H1 (cell line): ENCODE measurements around the gene CEP128. TPM values are rescaled to one million over a fixed set of nuclear protein-coding genes. Genes with fewer than 3 reads are reported as not detected.

ENCODE experiments used
- CTCF ChIA-PET: fragments of 300-600 bp; sonication (Branson Sonifier 250); formaldehyde crosslinking; loops from one replicate; lab custom pipeline; 2021; ENCODE audit not compliant: partially characterized antibody; lab: Charles Lee
- POLR2A ChIA-PET: fragments of 300-600 bp; sonication (Branson Sonifier 250); formaldehyde crosslinking; loops from one replicate; lab custom pipeline; 2021; ENCODE audit warnings: inconsistent platforms; ENCODE audit not compliant: partially characterized antibody; lab: Charles Lee
- DNase-seq, 2 experiments: peaks; one replicate each; pipeline versions ENCODE4 v3.0.0 to v3.0.0-alpha.2; 2010 to 2022; ENCODE audit warnings: low spot score in 2 of 2, low read depth in 1 of 2, mixed read lengths in 1 of 2
- FAIRE-seq: peaks from 2 replicates; lab custom pipeline; 2011; peaks lifted over from hg19 to GRCh38; lab: Jason Lieb, UNC
- H2AFZ ChIP-seq: 2 replicates; pipeline ENCODE4 v1.8.1; 2012; ENCODE audit warnings: low read length, inconsistent platforms
- H2AK5ac ChIP-seq: 2 replicates; pipeline ENCODE4 v1.6.1; 2013; ENCODE audit warnings: low read depth, low read length
- H2BK120ac ChIP-seq: replicated peaks from 2 replicates; pipeline ENCODE3; 2013; ENCODE audit warnings: low read depth, low read length, inconsistent platforms
- H2BK12ac ChIP-seq: 2 replicates; pipeline ENCODE4 v1.6.1; 2013; ENCODE audit warnings: low read depth, low read length
- H2BK15ac ChIP-seq: 2 replicates; pipeline ENCODE4 v1.6.1; 2013; ENCODE audit warnings: low read length
- H2BK20ac ChIP-seq: 2 replicates; pipeline ENCODE4 v1.6.1; 2013; ENCODE audit warnings: low read length
- H2BK5ac ChIP-seq: 2 replicates; pipeline ENCODE4 v1.6.1; 2013; ENCODE audit warnings: low read depth, low read length
- H3K14ac ChIP-seq: 2 replicates; pipeline ENCODE4 v1.6.1; 2013; ENCODE audit warnings: inconsistent platforms; ENCODE audit not compliant: insufficient read length
- H3K18ac ChIP-seq: 2 replicates; pipeline ENCODE4 v1.6.1; 2013; ENCODE audit warnings: low read length; ENCODE audit errors: extremely low read depth
- H3K23ac ChIP-seq: 2 replicates; pipeline ENCODE4 v1.6.1; 2013; ENCODE audit warnings: inconsistent platforms; ENCODE audit not compliant: insufficient read length
- H3K23me2 ChIP-seq: 2 replicates; pipeline ENCODE4 v1.6.1; 2013; ENCODE audit warnings: low read depth, low read length
- H3K27ac ChIP-seq: 2 replicates; pipeline ENCODE4 v1.6.1; 2011; ENCODE audit warnings: low read depth, low read length, inconsistent platforms
- H3K27me3 ChIP-seq, 4 experiments: replicated peaks in 1 of 4; 1 replicate in 1 of 4; 2 replicates in 3 of 4; pipeline versions ENCODE4 v1.6.1 to v1.8.1; 2011 to 2013; ENCODE audit warnings: low read length in 3 of 4, mild to moderate bottlenecking in 3 of 4, inconsistent platforms in 2 of 4, mixed read lengths in 2 of 4, moderate library complexity in 1 of 4; ENCODE audit not compliant: control insufficient read depth in 3 of 4, insufficient read depth in 3 of 4; ENCODE audit errors: extremely low read depth in 1 of 4
- H3K36me3 ChIP-seq, 4 experiments: 2 replicates each; pipeline versions ENCODE4 v1.6.1 to v1.8.1; 2011 to 2013; ENCODE audit warnings: mild to moderate bottlenecking in 4 of 4, low read length in 3 of 4, moderate library complexity in 2 of 4, control low read depth in 1 of 4, inconsistent platforms in 1 of 4; ENCODE audit not compliant: insufficient read depth in 4 of 4, control insufficient read depth in 2 of 4
- H3K4ac ChIP-seq: replicated peaks from 2 replicates; pipeline ENCODE3; 2013; ENCODE audit warnings: low read length, low read depth, mixed read lengths, inconsistent platforms; ENCODE audit not compliant: insufficient read length
- H3K4me1 ChIP-seq, 4 experiments: replicated peaks in 1 of 4; 1 replicate in 1 of 4; 2 replicates in 3 of 4; pipeline versions ENCODE4 v1.6.1 to v1.8.1; 2011 to 2013; ENCODE audit warnings: low read length in 3 of 4, inconsistent platforms in 2 of 4, mixed read lengths in 1 of 4; ENCODE audit not compliant: insufficient read depth in 4 of 4, control insufficient read depth in 3 of 4
- H3K4me2 ChIP-seq, 2 experiments: 2 replicates each; pipeline versions ENCODE4 v1.6.1 to v1.8.1; 2011 to 2013; ENCODE audit warnings: low read depth in 2 of 2, low read length in 2 of 2, control low read depth in 1 of 2, inconsistent platforms in 1 of 2, mild to moderate bottlenecking in 1 of 2; ENCODE audit not compliant: insufficient read depth in 1 of 2
- H3K4me3 ChIP-seq, 4 experiments: fragments of 200-600, 300-600 bp in 1 of 4; sonication (generic), shearing (Covaris generic), sonication (Bioruptor Twin) in 1 of 4; 2 replicates each; pipeline versions ENCODE4 v1.5.1 to v1.8.1; 2011 to 2016; ENCODE audit warnings: low read length in 4 of 4, low read depth in 3 of 4, control low read depth in 2 of 4, inconsistent platforms in 2 of 4, mild to moderate bottlenecking in 2 of 4, mixed read lengths in 1 of 4, moderate library complexity in 1 of 4; ENCODE audit not compliant: insufficient read depth in 2 of 4; ENCODE audit errors: extremely low read depth in 1 of 4
- H3K56ac ChIP-seq: replicated peaks from 2 replicates; pipeline ENCODE3; 2013; ENCODE audit warnings: low read depth, mild to moderate bottlenecking, mixed read lengths, low read length, inconsistent platforms; ENCODE audit not compliant: insufficient read length
- H3K79me1 ChIP-seq: 2 replicates; pipeline ENCODE4 v1.6.1; 2013; ENCODE audit warnings: low read depth, low read length, control low read depth
- H3K79me2 ChIP-seq, 2 experiments: 2 replicates each; pipeline versions ENCODE4 v1.6.1 to v1.8.1; 2012 to 2013; ENCODE audit warnings: low read length in 2 of 2, mild to moderate bottlenecking in 2 of 2, inconsistent platforms in 1 of 2; ENCODE audit not compliant: insufficient read depth in 2 of 2, control insufficient read depth in 1 of 2
- H3K9ac ChIP-seq, 4 experiments: replicated peaks in 1 of 4; 1 replicate in 1 of 4; 2 replicates in 3 of 4; pipeline versions ENCODE4 v1.6.1 to v1.8.1; 2011 to 2013; ENCODE audit warnings: low read depth in 3 of 4, low read length in 3 of 4, control low read depth in 2 of 4, mild to moderate bottlenecking in 2 of 4, moderate library complexity in 2 of 4, inconsistent platforms in 1 of 4; ENCODE audit errors: extremely low read depth in 1 of 4
- H3K9me3 ChIP-seq, 2 experiments: 2 replicates each; pipeline versions ENCODE4 v1.6.1 to v1.8.1; 2012 to 2013; ENCODE audit warnings: mild to moderate bottlenecking in 2 of 2, moderate library complexity in 2 of 2, control low read depth in 1 of 2, inconsistent platforms in 1 of 2, low read depth in 1 of 2, low read length in 1 of 2, mixed read lengths in 1 of 2; ENCODE audit not compliant: insufficient read depth in 2 of 2
- H4K20me1 ChIP-seq, 2 experiments: replicated peaks in 1 of 2; 2 replicates each; pipeline versions ENCODE3 to v1.8.1; 2011 to 2013; ENCODE audit warnings: inconsistent platforms in 2 of 2, low read length in 2 of 2, mild to moderate bottlenecking in 1 of 2; ENCODE audit not compliant: insufficient read depth in 2 of 2, control insufficient read depth in 1 of 2
- H4K5ac ChIP-seq: 2 replicates; pipeline ENCODE4 v1.6.1; 2013; ENCODE audit warnings: low read length, low read depth, mixed read lengths, inconsistent platforms; ENCODE audit not compliant: insufficient read length
- H4K8ac ChIP-seq: 2 replicates; pipeline ENCODE4 v1.8.0; 2013; ENCODE audit warnings: mild to moderate bottlenecking, moderate library complexity, low read length, inconsistent platforms; ENCODE audit not compliant: insufficient read depth; ENCODE audit errors: extremely low read depth
- H4K91ac ChIP-seq: replicated peaks from 2 replicates; pipeline ENCODE3; 2013; ENCODE audit warnings: low read length, mixed read lengths, inconsistent platforms; ENCODE audit not compliant: insufficient read length
- ASH2L ChIP-seq: fragments of 200-600, 300-600 bp; sonication (generic); IDR thresholded peaks from one replicate; pipeline ENCODE4 v1.7.1; 2017; ENCODE audit warnings: low read length
- ATF2 ChIP-seq: IDR thresholded peaks from 2 replicates; pipeline ENCODE4 v1.6.1; 2012; ENCODE audit warnings: low read length, inconsistent platforms
- ATF3 ChIP-seq: IDR thresholded peaks from 2 replicates; pipeline ENCODE4 v1.6.1; 2011; ENCODE audit warnings: low read depth, mild to moderate bottlenecking, low read length; ENCODE audit not compliant: insufficient read depth
- BRCA1 ChIP-seq: IDR thresholded peaks from 2 replicates; pipeline ENCODE4 v1.6.1; 2012; ENCODE audit warnings: low read depth, low read length, improper control_type of control experiment
- HDAC2 ChIP-seq, 2 experiments: fragments of 300-600 bp in 1 of 2; sonication (generic) in 1 of 2; IDR thresholded peaks; 2 replicates each; pipeline ENCODE4 v1.6.1; 2011 to 2012; ENCODE audit warnings: low read depth in 2 of 2, low read length in 2 of 2, mild to moderate bottlenecking in 2 of 2, moderate library complexity in 2 of 2, borderline replicate concordance in 1 of 2, inconsistent platforms in 1 of 2
- KDM1A ChIP-seq: fragments of 200-600, 300-600 bp; sonication (generic); IDR thresholded peaks from 2 replicates; pipeline ENCODE4 v1.7.1; 2016; ENCODE audit warnings: mild to moderate bottlenecking, low read length, borderline replicate concordance
- MAFK ChIP-seq: IDR thresholded peaks from 2 replicates; pipeline ENCODE4 v1.6.1; 2012; ENCODE audit warnings: low read depth, mild to moderate bottlenecking, improper control_type of control experiment, low read length
- NRF1 ChIP-seq: IDR thresholded peaks from 2 replicates; pipeline ENCODE4 v1.6.1; 2011; ENCODE audit warnings: mild to moderate bottlenecking, low read depth, low read length, improper control_type of control experiment
- RNF2 ChIP-seq: fragments of 200-900, 300-1000 bp; sonication (generic); IDR thresholded peaks from 2 replicates; pipeline ENCODE4 v1.7.1; 2016; ENCODE audit warnings: borderline replicate concordance, low read depth, mild to moderate bottlenecking, antibody characterized with exemption, low read length; ENCODE audit not compliant: poor library complexity, severe bottlenecking; ENCODE audit errors: missing control alignments
- SIX5 ChIP-seq: IDR thresholded peaks from 2 replicates; pipeline ENCODE4 v1.6.1; 2011; ENCODE audit warnings: mild to moderate bottlenecking, low read depth, low read length
- SP2 ChIP-seq: IDR thresholded peaks from 2 replicates; pipeline ENCODE4 v1.6.1; 2012; ENCODE audit warnings: mild to moderate bottlenecking, low read length, inconsistent platforms
- WGBS, 2 experiments: shearing (Covaris generic) in 1 of 2; methylation state at CpG; one replicate each; pipeline versions ENCODE4 v1.1.6 to v1.1.7; 2013 to 2015; ENCODE audit warnings: low lambda C conversion rate in 2 of 2, mixed read lengths in 2 of 2, inconsistent platforms in 1 of 2, low coverage in 1 of 2, missing lambda C conversion rate in 1 of 2; ENCODE audit not compliant: insufficient replicate concordance in 2 of 2, insufficient coverage in 1 of 2, insufficient read length in 1 of 2; ENCODE audit errors: extremely low coverage in 1 of 2, missing lambda C conversion rate in 1 of 2; 5-methylcytosine and 5-hydroxymethylcytosine counted together
- polyA plus RNA-seq, 7 experiments: library from polyadenylated mRNA; depleted of rRNA in 3 of 7; stranded (reverse) in 5 of 7; unstranded in 2 of 7; fragments of >200 nt in 5 of 7; fragments of 200-250 nt in 2 of 7; gene quantifications; 1 replicate in 5 of 7; 2 replicates in 1 of 7; 4 replicates in 1 of 7; pipeline versions ENCODE4 v1.2.1 to v1.2.3, GENCODE V29; 2011 to 2013; ENCODE audit warnings: missing spikeins in 2 of 7, mixed read lengths in 2 of 7
- total RNA-seq: library from RNA; stranded (reverse); fragmentation: NEBNext Ultra II Directional; extraction: Animal tissue kit (Norgen Biotek cat#: 25700); gene quantifications from 2 replicates; pipeline ENCODE4 v1.2.1, GENCODE V29; 2021

The CEP128 gene
- total and polyA plus RNA-seq, 2 of the 8 experiments (the other 6 are each of a cell fraction or from before 2014, with no cell fraction given): 1.9 to 17.0 TPM

- 95% methylated on average over 4 of the region's 4 CpGs; no CpG with 5 or more reads in 1 of the 2 experiments for WGBS, 2 experiments
- Histone ChIP-seq H3K56ac (no peak overlapping the region), H3K18ac (no peak overlapping the region), H3K9me3 (0 out of 4 replicates have a peak, but pooled peaks cover 0 to 4% of the 10 kb centered on the region in 2 experiments), H2BK5ac (no peak overlapping the region), H3K27me3 (no peaks in the 10 kb centered on the region), H2BK120ac (no peak overlapping the region), H3K27ac (no peak overlapping the region), H3K14ac (no peak overlapping the region), H2BK12ac (no peak overlapping the region), H3K23me2 (no peaks in the 10 kb centered on the region), H4K5ac (no peak overlapping the region), H3K23ac (no peak overlapping the region), H4K8ac (no peak overlapping the region), H3K4me1 (no peaks in the 10 kb centered on the region), H2BK15ac (no peak overlapping the region), H3K4me2 (no peak overlapping the region), H3K79me1 (no peaks in the 10 kb centered on the region; the same call in 1 of the 2 replicates), H4K91ac (no peak overlapping the region), H2AK5ac (no peak overlapping the region), H3K79me2 (no peaks in the 10 kb centered on the region), H2AFZ (no peak overlapping the region), H4K20me1 (no peaks in the 10 kb centered on the region), H3K36me3 (no peaks in the 10 kb centered on the region; a peak in 1 of 8 replicates), H3K4ac (no peak overlapping the region), H3K4me3 (no peak overlapping the region), H3K9ac (no peak overlapping the region), H2BK20ac (no peak overlapping the region)
- CTCF ChIA-PET: no interaction called here
- TF ChIP-seq KDM1A (no peak), NRF1 (no peak), ATF3 (no peak), SIX5 (no peak), SP2 (no peak), MAFK (no peak), ATF2 (no peak), ASH2L (no peak), HDAC2 (IDR thresholded peaks at IDR 0.05; ENCODE audit: borderline replicate concordance in 1 of 2, low read depth in 2 of 2, low read length in 2 of 2) (no peak), RNF2 (no peak), BRCA1 (no peak)
- FAIRE-seq (no peak), DNase-seq (no peak)
- POLR2A ChIA-PET: no interaction called here
Measured at GRCh38 chr14:80518173-80518572, 423.4 kb downstream of the CEP128 start.
